Cerebellar cortex (tissue), 1 donor: ENCODE measurements around the gene CLTCL1.

Source experiments
- DNase-seq: peaks from one replicate; pipeline ENCODE4 v3.0.0-alpha.2; 2015; ENCODE audit warnings: low spot score

Gene CLTCL1

GRCh38 chr22:19150482-19151328 lies 140.8 kb downstream of the CLTCL1 start:
- DNase-seq: no peak

GRCh38 chr22:19149991-19150390 lies 141.5 kb downstream of the CLTCL1 start, which contains the start of gene GSC2:
Gene GSC2 (minus strand): TSS chr22:19150292. CDS start chr22:19150283, 9 bp downstream.
- no peak for DNase-seq

DNA sequence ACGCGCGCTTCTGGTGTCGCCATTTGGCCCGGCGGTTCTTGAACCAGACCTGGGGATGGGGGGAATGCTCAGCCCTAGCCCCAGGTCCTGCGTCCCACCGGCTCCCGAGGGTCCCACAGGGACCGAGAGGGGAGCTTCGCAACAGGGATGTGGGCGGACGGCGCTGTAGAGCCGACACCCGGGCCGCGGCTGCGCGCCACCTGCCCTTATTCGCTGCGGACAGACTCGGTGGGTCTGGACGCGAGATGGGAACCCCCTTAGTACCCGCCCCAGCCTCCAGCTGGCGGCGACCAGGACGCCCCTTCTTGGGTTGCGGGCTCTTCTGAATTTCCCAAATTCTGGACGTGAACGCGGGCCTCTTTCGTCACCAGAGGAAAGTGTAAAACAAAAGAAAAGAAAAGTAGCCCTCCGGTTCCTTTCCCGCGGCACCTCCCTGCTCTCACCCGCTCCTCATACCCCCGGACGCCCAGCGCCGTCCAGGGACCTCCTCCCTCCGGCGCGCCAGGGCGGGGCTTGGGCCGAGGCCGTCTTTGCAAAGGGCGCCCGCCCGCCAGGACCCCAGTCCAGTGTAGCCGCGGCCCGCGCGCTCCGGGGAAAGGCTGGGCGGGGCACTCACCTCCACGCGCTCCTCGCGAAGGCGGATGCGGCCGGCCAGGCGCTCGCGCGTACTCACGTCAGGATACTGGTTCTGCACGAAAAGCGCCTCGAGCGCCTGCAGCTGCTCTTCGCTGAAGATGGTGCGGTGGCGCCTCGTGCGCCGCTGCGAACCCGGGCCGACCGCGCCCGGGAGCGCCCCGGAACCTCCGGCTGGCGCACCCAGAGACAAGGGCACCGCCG lies 142.3 kb downstream of the CLTCL1 start:
- no peak for DNase-seq

DNA sequence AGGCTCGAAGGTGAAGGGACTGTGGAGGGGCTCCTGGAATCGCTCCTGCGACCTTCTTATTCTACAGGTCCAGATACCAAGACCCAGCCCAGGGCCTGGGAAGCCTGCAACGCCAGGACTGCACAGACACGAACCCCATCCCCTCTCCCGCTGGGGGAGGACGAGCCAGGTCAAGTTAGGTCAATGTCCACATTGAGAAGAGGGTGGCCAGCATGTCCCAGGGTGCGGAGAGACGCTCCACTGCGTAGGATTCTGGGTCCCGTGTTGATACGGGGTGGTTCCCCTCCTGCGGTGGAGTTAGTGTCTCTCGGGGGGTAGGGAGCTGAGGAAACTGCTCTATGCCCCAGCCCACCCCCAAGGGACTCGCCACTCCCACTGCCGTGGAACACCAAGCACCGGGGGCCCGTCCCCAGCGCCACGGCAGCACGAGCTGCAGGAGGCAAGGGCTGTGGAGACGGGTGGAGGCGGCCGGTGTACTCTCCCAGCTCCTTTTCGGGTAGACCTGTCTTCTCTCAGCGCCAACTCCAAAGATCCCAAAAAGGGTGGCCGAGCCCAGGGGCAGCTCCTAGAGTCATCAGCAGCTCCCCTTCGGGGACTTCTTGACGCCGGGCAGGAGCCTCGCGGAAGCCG lies 143.0 kb downstream of the CLTCL1 start:
- no peak for DNase-seq

DNA sequence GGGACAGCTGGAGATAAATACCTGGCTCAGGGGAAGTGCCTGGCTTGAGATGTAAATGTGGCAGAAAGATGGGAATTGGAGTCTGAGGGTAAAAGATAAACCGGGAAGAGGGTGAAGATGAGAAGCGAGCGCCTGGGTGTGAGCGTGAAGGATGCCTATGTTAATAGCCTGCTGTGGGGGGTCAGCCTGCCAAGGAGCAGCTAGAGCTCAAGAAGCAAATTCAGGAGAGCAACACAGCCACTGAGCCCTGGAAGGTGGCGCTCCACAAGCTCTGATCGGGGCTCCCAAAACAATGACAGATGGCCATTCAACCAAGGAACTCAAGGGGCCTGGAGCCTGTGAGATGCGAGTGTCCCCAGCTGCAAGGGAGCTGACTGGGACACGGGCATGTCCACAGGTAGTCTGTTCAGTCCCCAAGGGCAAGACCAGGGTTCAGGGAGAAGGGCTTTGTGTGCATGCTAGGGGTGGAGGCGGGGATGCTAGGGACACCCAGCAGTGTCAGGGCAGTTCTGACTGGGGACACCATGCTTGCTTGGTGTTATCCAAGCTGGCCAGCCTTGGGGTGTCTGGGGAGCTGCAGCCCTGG lies 144.2 kb downstream of the CLTCL1 start:
- no peak for DNase-seq

- DNase-seq: no peak
These were observed 145.1 kb downstream of the CLTCL1 start for GRCh38 chr22:19146215-19146968.

GRCh38 chr22:19143967-19144400 lies 147.5 kb downstream of the CLTCL1 start:
- DNase-seq: no peak

DNA sequence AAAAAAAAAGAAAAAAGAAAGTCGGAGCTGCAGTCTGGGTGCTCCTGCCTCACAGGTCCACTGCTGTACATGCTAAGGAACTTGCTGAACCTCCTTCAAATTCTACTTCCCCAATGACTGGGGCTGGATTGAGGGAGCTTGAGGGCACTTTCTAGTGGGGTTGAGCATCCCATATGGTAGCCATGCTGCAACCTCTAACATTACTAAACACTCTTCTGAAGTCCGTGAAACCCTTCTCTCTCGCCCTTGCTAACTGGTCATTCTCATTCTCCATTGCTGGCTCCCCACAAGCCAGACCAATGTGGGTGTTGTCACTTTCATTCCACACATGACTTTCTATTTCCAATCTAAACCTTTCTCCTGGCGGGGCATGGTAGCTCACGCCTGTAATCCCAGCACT lies 148.3 kb downstream of the CLTCL1 start:
- no peak for DNase-seq

DNA sequence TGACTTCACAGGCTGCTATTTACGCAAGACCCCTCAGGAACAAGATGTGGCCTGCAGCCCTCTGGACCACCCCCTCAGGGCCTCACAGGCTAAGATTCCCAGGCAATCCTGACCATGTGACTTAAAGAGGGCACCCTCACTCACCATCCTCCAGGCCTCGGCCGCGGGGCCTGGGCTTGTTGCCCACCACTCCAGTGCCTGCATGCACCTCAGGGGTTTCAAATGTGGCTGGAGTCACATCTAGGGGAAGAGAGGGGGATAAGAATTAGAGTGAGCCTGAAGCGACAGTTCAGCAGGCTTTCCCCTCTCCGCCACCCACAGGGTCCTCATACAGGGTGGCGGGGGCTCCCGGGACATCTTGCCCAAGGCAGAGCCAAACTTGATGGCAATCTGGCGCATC lies 149.1 kb downstream of the CLTCL1 start:
- DNase-seq: no peak

DNA sequence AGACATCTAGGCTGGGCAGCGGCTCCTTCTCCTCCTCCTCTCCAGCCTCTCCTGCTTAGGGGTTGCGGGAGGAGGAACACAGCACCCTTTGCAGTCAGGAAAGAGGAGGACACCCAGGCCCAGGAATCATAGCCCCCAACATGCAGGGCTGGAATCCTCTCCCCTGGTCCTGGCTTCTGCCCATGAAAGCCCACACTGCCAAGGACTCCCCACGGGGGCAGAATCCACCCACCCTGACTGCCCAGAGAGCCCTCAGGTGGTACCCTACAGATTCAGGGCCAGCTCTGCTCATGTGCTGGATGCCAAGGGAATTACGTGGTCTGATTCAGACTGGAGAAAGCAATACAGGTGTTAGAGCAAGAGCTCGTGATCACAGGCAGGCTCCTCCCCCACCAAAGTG lies 151.5 kb downstream of the CLTCL1 start:
- no peak for DNase-seq

GRCh38 chr22:19139001-19139356 lies 152.5 kb downstream of the CLTCL1 start:
- no peak for DNase-seq

DNA sequence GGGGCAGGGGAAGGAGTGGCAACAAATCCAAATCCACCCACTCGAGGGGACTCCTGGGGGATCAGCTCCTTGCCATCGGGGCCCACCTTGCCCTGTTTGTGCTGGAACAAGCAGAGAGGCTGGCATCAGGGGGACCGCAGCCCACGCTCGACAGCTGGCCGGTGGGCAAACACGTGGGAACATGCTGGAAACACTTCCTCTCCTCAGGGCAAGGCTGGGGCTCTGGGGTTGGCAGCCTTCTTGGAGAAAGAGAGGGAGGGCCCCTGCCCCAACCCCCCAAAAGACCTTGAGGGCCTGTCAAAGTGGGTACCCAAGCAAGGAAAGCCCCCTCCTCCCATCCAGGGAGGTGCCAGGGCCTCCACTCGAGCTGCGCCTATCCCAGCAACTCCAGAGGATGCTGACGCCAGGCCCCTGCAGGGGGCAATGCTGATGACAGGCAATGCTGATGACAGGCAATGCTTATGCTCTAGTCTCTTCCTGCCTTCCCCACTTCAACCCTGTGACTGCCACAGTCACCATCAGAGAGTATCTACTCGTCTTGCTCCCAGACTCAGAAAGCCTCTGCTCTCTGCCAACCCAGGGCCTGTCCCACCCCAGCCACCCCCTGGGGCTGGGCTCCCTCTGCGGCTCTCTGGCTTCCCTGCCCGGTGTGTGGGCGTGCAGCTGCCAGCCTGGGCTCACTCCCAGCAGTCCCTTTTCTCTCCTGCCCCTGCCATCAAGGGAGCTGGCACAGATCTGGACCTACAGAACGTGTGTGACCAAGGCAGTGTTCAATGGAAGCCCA lies 153.1 kb downstream of the CLTCL1 start:
- no peak for DNase-seq

GRCh38 chr22:19137384-19138216 lies 153.9 kb downstream of the CLTCL1 start:
- DNase-seq: no peak

GRCh38 chr22:19136915-19137314 lies 154.6 kb downstream of the CLTCL1 start:
- DNase-seq: no peak

- DNase-seq: no peak
These were observed 156.6 kb downstream of the CLTCL1 start for GRCh38 chr22:19134874-19135273.

DNA sequence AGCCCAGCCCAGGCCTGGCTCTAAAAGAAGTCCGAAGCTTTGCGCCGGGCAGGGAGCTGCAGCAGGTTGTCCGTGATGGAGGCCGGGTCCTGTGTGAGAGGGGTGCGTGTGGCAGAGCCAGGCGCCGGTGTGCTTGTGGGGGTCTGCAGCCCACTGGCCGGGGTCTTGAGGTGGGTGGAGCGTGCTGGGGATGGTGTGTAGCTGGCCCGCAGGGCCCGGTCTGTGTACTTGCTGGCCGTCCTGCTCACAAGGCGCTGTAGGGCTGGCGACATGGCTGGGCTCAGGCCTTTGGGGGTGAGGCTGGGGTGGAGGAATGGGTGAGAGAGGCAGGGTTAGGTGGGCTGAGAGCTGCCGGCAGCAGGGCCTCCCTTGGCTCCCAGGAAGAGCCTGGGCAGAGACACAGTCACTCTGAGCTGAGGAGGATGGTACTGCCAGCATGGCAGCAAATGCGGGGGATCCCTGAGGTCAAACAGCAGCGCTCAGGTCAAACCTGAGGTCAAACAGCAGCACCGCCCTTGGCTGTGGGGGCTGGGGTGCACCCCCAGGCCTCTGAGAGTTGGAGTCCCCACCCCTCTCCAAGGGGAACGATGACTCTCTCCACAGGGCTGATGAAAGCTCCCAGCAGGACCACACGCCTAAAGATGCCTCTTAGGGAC lies 157.2 kb downstream of the CLTCL1 start:
- DNase-seq: no peak

GRCh38 chr22:19133561-19133960 lies 158.0 kb downstream of the CLTCL1 start:
- no peak for DNase-seq

DNA sequence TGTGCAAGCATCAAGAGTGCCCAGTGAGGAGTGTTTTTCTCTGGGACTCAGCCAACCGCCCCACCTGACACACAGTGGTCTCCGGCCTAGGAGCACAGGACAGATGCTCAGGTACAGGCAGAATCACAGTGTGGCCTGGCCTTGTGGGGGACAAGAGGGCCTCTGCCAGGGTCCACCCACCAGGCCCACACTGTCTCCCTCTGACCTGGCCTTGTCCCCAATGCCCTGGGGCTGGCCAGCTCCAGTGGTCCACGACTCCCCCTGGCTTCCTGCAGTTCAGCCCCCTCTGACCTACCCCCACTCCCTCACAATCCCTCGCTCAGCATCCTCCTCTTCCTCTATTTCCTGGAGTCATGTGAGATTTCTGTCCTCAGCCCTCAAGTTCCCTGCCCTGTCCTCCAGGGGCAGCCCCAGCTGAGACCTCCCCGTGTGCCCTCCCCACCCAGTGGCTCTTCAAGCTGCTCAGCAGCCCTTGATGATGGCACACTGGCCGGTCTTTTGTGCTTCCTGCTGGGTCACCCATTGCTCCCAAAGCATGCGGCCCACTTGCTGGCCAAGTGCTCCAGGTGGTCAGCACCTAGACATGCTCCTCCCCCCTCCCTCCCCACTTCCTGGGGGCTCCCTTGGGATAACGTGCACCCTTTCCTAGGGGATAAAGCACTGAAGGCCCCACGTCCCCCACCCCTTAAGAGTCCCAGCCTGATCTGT lies 158.7 kb downstream of the CLTCL1 start:
- DNase-seq: no peak

DNA sequence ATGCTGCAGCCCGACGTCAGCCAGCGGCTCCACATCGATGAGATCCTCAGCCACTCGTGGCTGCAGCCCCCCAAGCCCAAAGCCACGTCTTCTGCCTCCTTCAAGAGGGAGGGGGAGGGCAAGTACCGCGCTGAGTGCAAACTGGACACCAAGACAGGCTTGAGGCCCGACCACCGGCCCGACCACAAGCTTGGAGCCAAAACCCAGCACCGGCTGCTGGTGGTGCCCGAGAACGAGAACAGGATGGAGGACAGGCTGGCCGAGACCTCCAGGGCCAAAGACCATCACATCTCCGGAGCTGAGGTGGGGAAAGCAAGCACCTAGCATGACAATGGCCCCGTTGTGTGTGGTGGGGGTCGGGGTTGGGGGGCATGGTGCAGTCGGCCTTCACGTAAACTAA lies 159.4 kb downstream of the CLTCL1 start:
- DNase-seq: no peak
